ENCODE measurements around the gene HAPSTR1. TPM values are rescaled to one million over a fixed set of nuclear protein-coding genes. Genes with fewer than 3 reads are reported as not detected.

HAPSTR1 gene
- total RNA-seq, 1 experiment from 2014 or later: 85.2 TPM

DNA sequence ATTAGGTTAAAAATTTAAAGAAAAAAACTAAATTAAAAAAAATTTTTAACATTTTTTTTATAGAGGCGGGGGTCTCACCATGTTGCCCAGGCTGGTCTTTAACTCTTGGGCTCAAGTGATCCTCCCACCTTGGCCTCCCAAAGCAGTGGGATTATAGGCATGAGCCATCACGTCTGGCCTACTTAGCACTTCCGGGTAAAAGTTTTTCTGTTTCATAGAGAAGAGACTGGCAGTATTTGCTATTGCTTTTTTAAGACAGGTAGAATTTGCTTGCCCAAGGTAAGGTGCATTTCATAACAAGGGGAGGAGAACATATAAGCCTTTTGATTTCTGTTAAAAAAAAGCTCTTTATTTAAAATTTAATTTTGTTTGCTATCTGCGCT, 12.0 kb upstream of the HAPSTR1 start:
- peak overlapping the region; percentile 91 for H2BK20ac ChIP-seq (ENCODE audit: low read depth, low read length, poor library complexity, severe bottlenecking)
- no peaks in the 10 kb centered on the region for H3K4me1 Mint-ChIP-seq
- H3K14ac ChIP-seq (ENCODE audit: insufficient read depth, low read length): no peak overlapping the region
- no peaks in the 10 kb centered on the region for H3K79me2 ChIP-seq (ENCODE audit: insufficient read depth, low read length)
- no peaks in the 10 kb centered on the region for H3K4me1 ChIP-seq (ENCODE audit: insufficient read depth, low read length)
- H3K23ac ChIP-seq (ENCODE audit: insufficient read length, low read depth, low read length): no peak overlapping the region
- no peak overlapping the region for H3K27ac Mint-ChIP-seq
- no peak overlapping the region for H4K91ac ChIP-seq (ENCODE audit: insufficient read length, low read depth, low read length)
- no peak overlapping the region for H2BK12ac ChIP-seq (ENCODE audit: insufficient read length, low read depth, low read length)
- no peak overlapping the region for H3K4ac ChIP-seq (ENCODE audit: low read depth, low read length)
- TF ChIP-seq, protein P1, sequence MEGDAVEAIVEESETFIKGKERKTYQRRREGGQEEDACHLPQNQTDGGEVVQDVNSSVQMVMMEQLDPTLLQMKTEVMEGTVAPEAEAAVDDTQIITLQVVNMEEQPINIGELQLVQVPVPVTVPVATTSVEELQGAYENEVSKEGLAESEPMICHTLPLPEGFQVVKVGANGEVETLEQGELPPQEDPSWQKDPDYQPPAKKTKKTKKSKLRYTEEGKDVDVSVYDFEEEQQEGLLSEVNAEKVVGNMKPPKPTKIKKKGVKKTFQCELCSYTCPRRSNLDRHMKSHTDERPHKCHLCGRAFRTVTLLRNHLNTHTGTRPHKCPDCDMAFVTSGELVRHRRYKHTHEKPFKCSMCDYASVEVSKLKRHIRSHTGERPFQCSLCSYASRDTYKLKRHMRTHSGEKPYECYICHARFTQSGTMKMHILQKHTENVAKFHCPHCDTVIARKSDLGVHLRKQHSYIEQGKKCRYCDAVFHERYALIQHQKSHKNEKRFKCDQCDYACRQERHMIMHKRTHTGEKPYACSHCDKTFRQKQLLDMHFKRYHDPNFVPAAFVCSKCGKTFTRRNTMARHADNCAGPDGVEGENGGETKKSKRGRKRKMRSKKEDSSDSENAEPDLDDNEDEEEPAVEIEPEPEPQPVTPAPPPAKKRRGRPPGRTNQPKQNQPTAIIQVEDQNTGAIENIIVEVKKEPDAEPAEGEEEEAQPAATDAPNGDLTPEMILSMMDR (conservative IDR thresholded peaks at IDR 0.05): no peak
- H4K20me1 ChIP-seq (ENCODE audit: control insufficient read depth, insufficient read depth, insufficient read length): no peaks in the 10 kb centered on the region
- H3K9ac ChIP-seq (ENCODE audit: extremely low read depth, insufficient read length, low read length): no peak overlapping the region
- H3K9me3 ChIP-seq (ENCODE audit: control insufficient read depth, low read depth, low read length): no peaks in the 10 kb centered on the region
- H3K79me1 ChIP-seq (ENCODE audit: insufficient read depth, low read depth, low read length, poor library complexity, severe bottlenecking): no peaks in the 10 kb centered on the region
- no peak overlapping the region for H3K56ac ChIP-seq (ENCODE audit: insufficient read length, low read depth, low read length)
- no peak overlapping the region for H2BK15ac ChIP-seq (ENCODE audit: low read depth, low read length)
- H3K4me2 ChIP-seq (ENCODE audit: insufficient read depth, insufficient read length, low read length): no peak overlapping the region
- H3K4me3 Mint-ChIP-seq: no peak overlapping the region
- no peak overlapping the region for H2BK5ac ChIP-seq (ENCODE audit: insufficient read length, low read length)
- no peak overlapping the region for H2BK120ac ChIP-seq (ENCODE audit: low read depth, low read length, poor library complexity, severe bottlenecking)
- H4K5ac ChIP-seq (ENCODE audit: insufficient read length, low read depth, low read length): no peak overlapping the region
- no peak for DNase-seq
- H2AFZ ChIP-seq (ENCODE audit: low read length): no peak overlapping the region
- no peak overlapping the region for H3K18ac ChIP-seq (ENCODE audit: insufficient read length, low read depth, low read length)
- H3K9me3 Mint-ChIP-seq: peaks cover 6 to 12% of the 10 kb centered on the region in 2 experiments; a peak in 3 of 5 replicates
- peaks cover 3% of the 10 kb centered on the region for H3K27me3 Mint-ChIP-seq (ENCODE audit: low read depth)
- H4K8ac ChIP-seq (replicated peaks; ENCODE audit: insufficient read length, low read depth, low read length): no peak overlapping the region
- no peak overlapping the region for H3K27ac ChIP-seq (ENCODE audit: insufficient read length, low read depth, low read length)
- no CpG with 5 or more reads among the region's 4 CpGs for WGBS (ENCODE audit: extremely low coverage, insufficient read length, low lambda C conversion rate)
- H3K36me3 Mint-ChIP-seq (ENCODE audit: insufficient read depth in 1 of 3, low read depth in 3 of 3): peaks cover 3 to 13% (median 8%) of the 10 kb centered on the region in 3 experiments
- no peaks in the 10 kb centered on the region for H3K27me3 ChIP-seq (ENCODE audit: insufficient read depth, low read length)
- no peak overlapping the region for H2AK5ac ChIP-seq (ENCODE audit: insufficient read length, low read length)
- H3T11ph ChIP-seq (ENCODE audit: low read length): no peak overlapping the region
- H3K23me2 ChIP-seq (ENCODE audit: insufficient read length, low read depth, low read length, poor library complexity, severe bottlenecking): no peaks in the 10 kb centered on the region

Measured in H9 (cell line).